Neural cell (in vitro differentiated cells): ENCODE data around the gene TBC1D23. TPM values are rescaled to one million over a fixed set of nuclear protein-coding genes. Genes with fewer than 3 reads are reported as not detected.

Experiments
- H2AFZ ChIP-seq: fragments of 200-600, 300-800 bp; sonication (generic), shearing (Covaris generic); 2 replicates; pipeline ENCODE4 v1.6.0; 2014; ENCODE audit warnings: low read depth, mild to moderate bottlenecking, antibody characterized with exemption, low read length, moderate library complexity
- H3F3A ChIP-seq: fragments of 200-600 bp; shearing (Covaris generic); 2 replicates; pipeline ENCODE4 v1.6.1; 2016; ENCODE audit warnings: mild to moderate bottlenecking, moderate library complexity, mixed read lengths, antibody characterized with exemption, low read length; ENCODE audit not compliant: insufficient read depth, poor library complexity, severe bottlenecking
- H3K27ac ChIP-seq: fragments of 200-600, 300-800 bp; sonication (generic), shearing (Covaris generic); 2 replicates; pipeline ENCODE4 v1.5.1; 2014; ENCODE audit warnings: mild to moderate bottlenecking, low read length, moderate library complexity
- H3K27me3 ChIP-seq: fragments of 300-800, 200-600 bp; sonication (generic), shearing (Covaris generic); 2 replicates; pipeline ENCODE4 v1.6.0; 2014; ENCODE audit warnings: mild to moderate bottlenecking, low read depth, low read length, moderate library complexity; ENCODE audit not compliant: insufficient read depth
- H3K36me3 ChIP-seq: fragments of 300-800, 200-600 bp; sonication (generic), shearing (Covaris generic); 2 replicates; pipeline ENCODE4 v1.5.1; 2014; ENCODE audit warnings: mild to moderate bottlenecking, antibody characterized with exemption, low read length, moderate library complexity; ENCODE audit not compliant: insufficient read depth
- H3K4me2 ChIP-seq: fragments of 300-800, 200-600 bp; sonication (generic), shearing (Covaris generic); 2 replicates; pipeline ENCODE4 v1.6.0; 2014; ENCODE audit warnings: mild to moderate bottlenecking, low read length
- H3K4me3 ChIP-seq: fragments of 300-800, 200-600 bp; sonication (generic), shearing (Covaris generic); 2 replicates; pipeline ENCODE4 v1.5.1; 2014; ENCODE audit warnings: mild to moderate bottlenecking, low read length, moderate library complexity
- H3K79me2 ChIP-seq: fragments of 200-600 bp; shearing (Covaris generic); replicated peaks from 2 replicates; pipeline ENCODE4 v1.6.0; 2014; ENCODE audit warnings: mild to moderate bottlenecking, low read length, moderate library complexity; ENCODE audit not compliant: insufficient read depth
- H3K9ac ChIP-seq: fragments of 300-800, 200-600 bp; sonication (generic), shearing (Covaris generic); 2 replicates; pipeline ENCODE4 v1.6.1; 2016; ENCODE audit warnings: mild to moderate bottlenecking, low read length, mixed read lengths
- H3K9me2 ChIP-seq: fragments of 200-600 bp; shearing (Covaris generic); 2 replicates; pipeline ENCODE4 v1.6.1; 2016; ENCODE audit warnings: mild to moderate bottlenecking, low read length, mixed read lengths; ENCODE audit not compliant: insufficient read depth
- H3K9me3 ChIP-seq: fragments of 200-600, 300-800 bp; sonication (generic), shearing (Covaris generic); 2 replicates; pipeline ENCODE4 v1.6.1; 2016; ENCODE audit warnings: mild to moderate bottlenecking, mixed run types, low read length, moderate library complexity, mixed read lengths
- H4K20me1 ChIP-seq: fragments of 200-600 bp; shearing (Covaris generic); 2 replicates; pipeline ENCODE4 v1.6.1; 2016; ENCODE audit warnings: mild to moderate bottlenecking, mixed run types; ENCODE audit not compliant: insufficient read depth
- EP300 ChIP-seq: fragments of 450-650 bp; conservative IDR thresholded peaks from 2 replicates; pipeline ENCODE4 v1.6.1; 2014; ENCODE audit warnings: antibody characterized with exemption, mild to moderate bottlenecking, moderate library complexity; ENCODE audit not compliant: poor library complexity, severe bottlenecking
- EZH2 ChIP-seq: fragments of 200-600, 300-800 bp; shearing (Covaris generic), sonication (generic); IDR thresholded peaks from 2 replicates; pipeline ENCODE4 v1.6.1; 2014; ENCODE audit warnings: antibody characterized with exemption, low read length, borderline replicate concordance, mild to moderate bottlenecking; ENCODE audit not compliant: insufficient read depth, poor library complexity, severe bottlenecking
- MXI1 ChIP-seq: fragments of 450-650 bp; conservative IDR thresholded peaks from 2 replicates; pipeline ENCODE4 v1.6.1; 2014; ENCODE audit warnings: antibody characterized with exemption, mild to moderate bottlenecking; ENCODE audit not compliant: poor library complexity, severe bottlenecking
- POLR2AphosphoS5 ChIP-seq: IDR thresholded peaks from 2 replicates; pipeline ENCODE4 v1.6.1; 2012
- RAD21 ChIP-seq: fragments of 450-650 bp; conservative IDR thresholded peaks from 2 replicates; pipeline ENCODE4 v1.6.1; 2014; ENCODE audit warnings: antibody characterized with exemption, mild to moderate bottlenecking, moderate library complexity
- SMC3 ChIP-seq: fragments of 450-650 bp; conservative IDR thresholded peaks from 2 replicates; pipeline ENCODE4 v1.6.1; 2014; ENCODE audit warnings: antibody characterized with exemption, mild to moderate bottlenecking, moderate library complexity; ENCODE audit not compliant: poor library complexity
- TAF1 ChIP-seq: IDR thresholded peaks from 2 replicates; pipeline ENCODE4 v1.6.1; 2012; ENCODE audit warnings: low read depth
- polyA plus RNA-seq: library from polyadenylated mRNA; depleted of rRNA; stranded (reverse); fragments of >200 nt; gene quantifications from 2 replicates; pipeline ENCODE4 v1.2.3, GENCODE V29; 2014
- TF ChIP-seq, protein P1 (sequence below): IDR thresholded peaks from 2 replicates; pipeline ENCODE4 v1.6.1; 2012; ENCODE audit warnings: borderline replicate concordance
- TF ChIP-seq, protein P2 (sequence below): fragments of 450-650 bp; IDR thresholded peaks from 2 replicates; pipeline ENCODE4 v1.5.1; 2014; ENCODE audit warnings: antibody characterized with exemption, mild to moderate bottlenecking, moderate library complexity; ENCODE audit not compliant: poor library complexity, severe bottlenecking

Gene TBC1D23
- polyA plus RNA-seq, 1 donor from 2014 or later = 51.3 TPM

DNA sequence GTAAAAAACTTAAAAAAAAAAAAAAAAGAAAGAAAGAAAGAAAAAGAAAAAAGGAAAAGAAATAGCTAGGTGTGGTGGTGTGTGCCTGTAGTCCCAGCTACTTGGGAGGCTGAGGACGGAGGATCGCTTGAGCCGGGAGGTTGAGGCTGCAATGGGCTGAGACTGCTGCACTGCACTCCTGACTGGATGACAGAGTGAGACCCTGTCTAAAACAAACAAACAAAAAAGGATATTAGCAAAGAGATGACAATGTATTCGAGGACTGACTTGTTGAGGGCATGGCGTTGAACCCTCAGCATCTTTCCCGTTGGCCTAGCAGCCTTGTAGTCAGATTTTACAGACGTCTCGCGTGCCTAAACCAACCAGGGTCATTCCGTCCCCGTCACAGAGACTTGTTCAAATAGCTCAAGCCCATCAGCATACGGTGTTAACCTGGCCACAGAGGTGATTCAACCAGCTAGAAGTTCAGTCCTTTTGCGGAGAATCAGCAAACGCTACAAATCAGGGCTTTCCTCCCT lies 73.2 kb downstream of the TBC1D23 start:
- Histone ChIP-seq H2AFZ (peak overlapping the region; percentile 69), H3K27ac (no peak overlapping the region), H3K27me3 (no peaks in the 10 kb centered on the region), H3K79me2 (no peaks in the 10 kb centered on the region), H3K36me3 (no peaks in the 10 kb centered on the region), H4K20me1 (no peaks in the 10 kb centered on the region), H3K9me3 (no peaks in the 10 kb centered on the region), H3K4me3 (peak overlapping the region; percentile 79), H3K4me2 (peak overlapping the region; percentile 62), H3F3A (no peaks in the 10 kb centered on the region), H3K9ac (peak overlapping the region; percentile 55), H3K9me2 (no peaks in the 10 kb centered on the region)
- TF ChIP-seq EZH2 (no peak), SMC3 (no peak), TAF1 (no peak)
- TF ChIP-seq, protein P1, sequence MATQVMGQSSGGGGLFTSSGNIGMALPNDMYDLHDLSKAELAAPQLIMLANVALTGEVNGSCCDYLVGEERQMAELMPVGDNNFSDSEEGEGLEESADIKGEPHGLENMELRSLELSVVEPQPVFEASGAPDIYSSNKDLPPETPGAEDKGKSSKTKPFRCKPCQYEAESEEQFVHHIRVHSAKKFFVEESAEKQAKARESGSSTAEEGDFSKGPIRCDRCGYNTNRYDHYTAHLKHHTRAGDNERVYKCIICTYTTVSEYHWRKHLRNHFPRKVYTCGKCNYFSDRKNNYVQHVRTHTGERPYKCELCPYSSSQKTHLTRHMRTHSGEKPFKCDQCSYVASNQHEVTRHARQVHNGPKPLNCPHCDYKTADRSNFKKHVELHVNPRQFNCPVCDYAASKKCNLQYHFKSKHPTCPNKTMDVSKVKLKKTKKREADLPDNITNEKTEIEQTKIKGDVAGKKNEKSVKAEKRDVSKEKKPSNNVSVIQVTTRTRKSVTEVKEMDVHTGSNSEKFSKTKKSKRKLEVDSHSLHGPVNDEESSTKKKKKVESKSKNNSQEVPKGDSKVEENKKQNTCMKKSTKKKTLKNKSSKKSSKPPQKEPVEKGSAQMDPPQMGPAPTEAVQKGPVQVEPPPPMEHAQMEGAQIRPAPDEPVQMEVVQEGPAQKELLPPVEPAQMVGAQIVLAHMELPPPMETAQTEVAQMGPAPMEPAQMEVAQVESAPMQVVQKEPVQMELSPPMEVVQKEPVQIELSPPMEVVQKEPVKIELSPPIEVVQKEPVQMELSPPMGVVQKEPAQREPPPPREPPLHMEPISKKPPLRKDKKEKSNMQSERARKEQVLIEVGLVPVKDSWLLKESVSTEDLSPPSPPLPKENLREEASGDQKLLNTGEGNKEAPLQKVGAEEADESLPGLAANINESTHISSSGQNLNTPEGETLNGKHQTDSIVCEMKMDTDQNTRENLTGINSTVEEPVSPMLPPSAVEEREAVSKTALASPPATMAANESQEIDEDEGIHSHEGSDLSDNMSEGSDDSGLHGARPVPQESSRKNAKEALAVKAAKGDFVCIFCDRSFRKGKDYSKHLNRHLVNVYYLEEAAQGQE = no peak

DNA sequence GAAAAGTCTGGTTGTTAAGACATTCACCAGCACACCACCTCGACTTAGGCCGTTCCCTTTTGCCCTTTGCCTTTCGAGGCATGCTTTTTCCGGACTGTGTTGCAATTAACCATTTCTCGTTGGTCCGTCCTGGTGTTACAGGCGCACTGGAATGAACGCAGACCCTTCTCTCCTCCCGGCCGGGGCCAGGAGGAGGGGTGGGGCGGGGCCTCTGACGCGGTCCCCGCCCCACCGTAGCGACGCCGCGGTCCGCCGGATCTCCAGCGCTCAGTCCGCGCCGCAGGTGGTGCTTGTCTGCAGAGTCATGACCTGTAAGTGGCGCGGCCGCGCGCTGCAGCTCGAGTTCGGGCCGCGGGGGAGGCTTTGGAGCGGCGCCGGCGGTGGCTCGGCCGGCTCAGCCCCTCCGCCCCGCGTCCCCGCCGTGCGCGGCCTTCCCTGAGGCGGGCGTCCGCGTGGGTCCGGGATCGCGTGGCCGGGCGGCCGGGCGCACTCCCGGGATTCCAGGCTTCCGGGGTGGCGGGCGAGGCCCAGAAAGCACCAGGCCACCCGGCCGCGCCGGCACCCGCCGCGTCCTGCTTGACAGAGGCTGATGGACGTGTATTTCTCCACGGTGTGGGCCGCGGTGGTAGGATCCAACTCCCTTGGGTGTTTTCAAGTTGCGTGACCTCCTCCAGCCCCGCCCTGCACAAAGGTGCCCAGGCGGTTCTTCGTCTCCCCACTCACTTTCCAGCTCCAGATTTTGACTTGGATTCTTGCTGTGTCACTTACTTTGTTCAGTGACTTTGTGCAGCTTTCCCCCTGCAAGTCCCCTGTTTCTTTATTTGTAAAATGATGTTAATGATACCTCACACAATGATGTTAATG lies 73.9 kb downstream of the TBC1D23 start, which contains the start of gene NIT2:
Gene NIT2, plus strand, starts transcription at position 270 of the 864 bp plus-strand sequence. Its CDS starts 35 bp downstream, at position 305.
- TF ChIP-seq RAD21 (no peak), POLR2AphosphoS5 (no peak), EP300 (peak; percentile 12), MXI1 (peak; percentile 62), EZH2 (no peak), SMC3 (peak; percentile 29), TAF1 (no peak)
- TF ChIP-seq, protein P2, sequence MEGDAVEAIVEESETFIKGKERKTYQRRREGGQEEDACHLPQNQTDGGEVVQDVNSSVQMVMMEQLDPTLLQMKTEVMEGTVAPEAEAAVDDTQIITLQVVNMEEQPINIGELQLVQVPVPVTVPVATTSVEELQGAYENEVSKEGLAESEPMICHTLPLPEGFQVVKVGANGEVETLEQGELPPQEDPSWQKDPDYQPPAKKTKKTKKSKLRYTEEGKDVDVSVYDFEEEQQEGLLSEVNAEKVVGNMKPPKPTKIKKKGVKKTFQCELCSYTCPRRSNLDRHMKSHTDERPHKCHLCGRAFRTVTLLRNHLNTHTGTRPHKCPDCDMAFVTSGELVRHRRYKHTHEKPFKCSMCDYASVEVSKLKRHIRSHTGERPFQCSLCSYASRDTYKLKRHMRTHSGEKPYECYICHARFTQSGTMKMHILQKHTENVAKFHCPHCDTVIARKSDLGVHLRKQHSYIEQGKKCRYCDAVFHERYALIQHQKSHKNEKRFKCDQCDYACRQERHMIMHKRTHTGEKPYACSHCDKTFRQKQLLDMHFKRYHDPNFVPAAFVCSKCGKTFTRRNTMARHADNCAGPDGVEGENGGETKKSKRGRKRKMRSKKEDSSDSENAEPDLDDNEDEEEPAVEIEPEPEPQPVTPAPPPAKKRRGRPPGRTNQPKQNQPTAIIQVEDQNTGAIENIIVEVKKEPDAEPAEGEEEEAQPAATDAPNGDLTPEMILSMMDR = no peak
- TF ChIP-seq, protein P1 = no peak
- no peaks in the 10 kb centered on the region for H3K27me3 ChIP-seq
- no peaks in the 10 kb centered on the region for H3K36me3 ChIP-seq
- peak within 1 kb of the TSS; percentile 55 for H3K9ac ChIP-seq
- H3K4me2 ChIP-seq = peak within 1 kb of the TSS; percentile 62
- no peaks in the 10 kb centered on the region for H3K9me2 ChIP-seq
- H3K4me3 ChIP-seq = peak within 1 kb of the TSS; percentile 79
- no peaks in the 10 kb centered on the region for H3F3A ChIP-seq
- H4K20me1 ChIP-seq = no peaks in the 10 kb centered on the region
- no peaks in the 10 kb centered on the region for H3K9me3 ChIP-seq
- H2AFZ ChIP-seq = peak within 1 kb of the TSS; percentile 69
- no peak within 1 kb of the TSS for H3K27ac ChIP-seq
- H3K79me2 ChIP-seq = no peaks in the 10 kb centered on the region
